ENCODE measurements around the gene CD300LG.

CD300LG gene

DNA sequence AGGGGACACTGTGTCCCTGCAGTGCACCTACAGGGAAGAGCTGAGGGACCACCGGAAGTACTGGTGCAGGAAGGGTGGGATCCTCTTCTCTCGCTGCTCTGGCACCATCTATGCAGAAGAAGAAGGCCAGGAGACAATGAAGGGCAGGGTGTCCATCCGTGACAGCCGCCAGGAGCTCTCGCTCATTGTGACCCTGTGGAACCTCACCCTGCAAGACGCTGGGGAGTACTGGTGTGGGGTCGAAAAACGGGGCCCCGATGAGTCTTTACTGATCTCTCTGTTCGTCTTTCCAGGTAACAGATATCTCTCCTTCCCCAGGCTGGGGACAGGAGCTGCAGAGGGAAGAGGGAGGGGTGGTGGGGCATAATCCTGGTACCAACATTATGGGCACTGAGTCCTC, 1.6 kb downstream of the CD300LG start:
- H3K27ac ChIP-seq (ENCODE audit: low read length) = no peak overlapping the region
- H3K9me2 ChIP-seq (replicated peaks; ENCODE audit: insufficient read depth, low read length) = no peaks in the 10 kb centered on the region
- no peak for DNase-seq
- H3K4me3 ChIP-seq (ENCODE audit: low read length) = no peak overlapping the region
- H4K20me1 ChIP-seq (ENCODE audit: insufficient read depth, low read length) = no peaks in the 10 kb centered on the region
- no peak overlapping the region for H3K9ac ChIP-seq (ENCODE audit: low read length)
- no peaks in the 10 kb centered on the region for H3K4me1 ChIP-seq (ENCODE audit: low read length)
- no peak overlapping the region for H3K4me2 ChIP-seq (ENCODE audit: low read depth, low read length)
- no peak overlapping the region for H2AFZ ChIP-seq (ENCODE audit: low read length)
- H3K79me2 ChIP-seq (ENCODE audit: low read length) = no peaks in the 10 kb centered on the region
- H3K27me3 ChIP-seq (replicated peaks; ENCODE audit: insufficient read depth, low read length) = peaks cover 72% of the 10 kb centered on the region
- H3K9me3 ChIP-seq (replicated peaks; ENCODE audit: insufficient read depth, low read length) = no peaks in the 10 kb centered on the region
- TF ChIP-seq EZH2phosphoT487 (IDR thresholded peaks at IDR 0.05; ENCODE audit: low read length) (no peak), EZH2 (optimal IDR thresholded peaks at IDR 0.05; ENCODE audit: low read depth, low read length) (no peak), CTCF (IDR thresholded peaks at IDR 0.05; ENCODE audit: low read length) (no peak)
- H3F3A ChIP-seq (ENCODE audit: insufficient read depth, low read length) = no peaks in the 10 kb centered on the region
- H3K36me3 ChIP-seq (replicated peaks; ENCODE audit: insufficient read depth, low read length) = no peaks in the 10 kb centered on the region

GRCh38 chr17:43849116-43849515, 2.1 kb downstream of the CD300LG start:
- H3K4me1 ChIP-seq (ENCODE audit: low read length) = no peaks in the 10 kb centered on the region
- H3F3A ChIP-seq (ENCODE audit: insufficient read depth, low read length) = no peaks in the 10 kb centered on the region
- DNase-seq = no peak
- no peaks in the 10 kb centered on the region for H3K79me2 ChIP-seq (ENCODE audit: low read length)
- H3K4me3 ChIP-seq (ENCODE audit: low read length) = no peak overlapping the region
- H3K9me2 ChIP-seq (replicated peaks; ENCODE audit: insufficient read depth, low read length) = no peaks in the 10 kb centered on the region
- H3K9ac ChIP-seq (ENCODE audit: low read length) = no peak overlapping the region
- peaks cover 75% of the 10 kb centered on the region for H3K27me3 ChIP-seq (replicated peaks; ENCODE audit: insufficient read depth, low read length)
- H3K36me3 ChIP-seq (replicated peaks; ENCODE audit: insufficient read depth, low read length) = no peaks in the 10 kb centered on the region
- H3K4me2 ChIP-seq (ENCODE audit: low read depth, low read length) = no peak overlapping the region
- no peak overlapping the region for H2AFZ ChIP-seq (ENCODE audit: low read length)
- TF ChIP-seq EZH2phosphoT487 (IDR thresholded peaks at IDR 0.05; ENCODE audit: low read length) (no peak), CTCF (IDR thresholded peaks at IDR 0.05; ENCODE audit: low read length) (no peak), EZH2 (optimal IDR thresholded peaks at IDR 0.05; ENCODE audit: low read depth, low read length) (no peak)
- no peaks in the 10 kb centered on the region for H4K20me1 ChIP-seq (ENCODE audit: insufficient read depth, low read length)
- H3K27ac ChIP-seq (ENCODE audit: low read length) = no peak overlapping the region
- H3K9me3 ChIP-seq (replicated peaks; ENCODE audit: insufficient read depth, low read length) = no peaks in the 10 kb centered on the region

DNA sequence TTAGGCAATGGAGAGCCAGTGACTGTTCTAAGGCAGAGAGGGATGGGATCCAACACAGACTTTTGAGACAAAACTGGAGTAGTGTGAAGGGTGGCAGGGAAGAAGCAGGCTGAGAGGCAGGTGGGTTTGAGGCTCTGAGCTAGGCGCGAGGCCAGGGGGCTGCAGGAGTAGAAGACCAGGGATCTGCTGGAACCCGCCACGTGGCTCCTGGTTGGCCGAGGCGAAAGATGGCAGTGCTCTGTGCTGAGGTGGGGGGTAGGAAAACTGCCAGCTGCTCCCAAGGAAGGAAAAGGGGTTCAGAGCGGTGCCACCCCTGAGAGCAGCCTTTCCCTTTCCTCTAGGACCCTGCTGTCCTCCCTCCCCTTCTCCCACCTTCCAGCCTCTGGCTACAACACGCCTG, 5.6 kb downstream of the CD300LG start:
- no peak overlapping the region for H3K4me3 ChIP-seq (ENCODE audit: low read length)
- H3K27me3 ChIP-seq (replicated peaks; ENCODE audit: insufficient read depth, low read length) = peaks cover 98% of the 10 kb centered on the region
- H3K79me2 ChIP-seq (ENCODE audit: low read length) = no peaks in the 10 kb centered on the region
- H3K4me1 ChIP-seq (ENCODE audit: low read length) = no peaks in the 10 kb centered on the region
- TF ChIP-seq EZH2phosphoT487 (IDR thresholded peaks at IDR 0.05; ENCODE audit: low read length) = no peak
- no peak for TF ChIP-seq CTCF (IDR thresholded peaks at IDR 0.05; ENCODE audit: low read length)
- H2AFZ ChIP-seq (ENCODE audit: low read length) = no peak overlapping the region
- H3K36me3 ChIP-seq (replicated peaks; ENCODE audit: insufficient read depth, low read length) = no peaks in the 10 kb centered on the region
- no peak for DNase-seq
- H3K9me3 ChIP-seq (replicated peaks; ENCODE audit: insufficient read depth, low read length) = no peaks in the 10 kb centered on the region
- H3K4me2 ChIP-seq (ENCODE audit: low read depth, low read length) = no peak overlapping the region
- no peaks in the 10 kb centered on the region for H3F3A ChIP-seq (ENCODE audit: insufficient read depth, low read length)
- H3K9me2 ChIP-seq (replicated peaks; ENCODE audit: insufficient read depth, low read length) = no peaks in the 10 kb centered on the region
- H3K9ac ChIP-seq (ENCODE audit: low read length) = no peak overlapping the region
- no peaks in the 10 kb centered on the region for H4K20me1 ChIP-seq (ENCODE audit: insufficient read depth, low read length)
- H3K27ac ChIP-seq (ENCODE audit: low read length) = no peak overlapping the region

Data from MM.1S (cell line).